Ovary (tissue), 10 donors: ENCODE data around the gene ITGA3. TPM values are rescaled to one million over a fixed set of nuclear protein-coding genes. Genes with fewer than 3 reads are reported as not detected.

Experiments
- DNase-seq, 5 donors: peaks; one replicate each; pipeline ENCODE4 v3.0.0-alpha.2; 2019 to 2020
- H3K27ac ChIP-seq, 2 donors: fragments of 200-600 bp; one replicate each; pipeline versions ENCODE4 v1.5.1 to v1.8.0; 2019 to 2022
- H3K27me3 ChIP-seq: fragments of 200-600 bp; one replicate; pipeline ENCODE4 v1.8.0; 2022
- H3K36me3 ChIP-seq: fragments of 200-600 bp; sonication (generic); one replicate; pipeline ENCODE4 v1.5.1; 2019
- H3K4me1 ChIP-seq: one replicate; pipeline ENCODE4 v1.8.1; 2013; ENCODE audit warnings: mild to moderate bottlenecking, moderate library complexity; ENCODE audit not compliant: insufficient read depth
- H3K4me3 ChIP-seq: fragments of 200-600 bp; sonication (generic); one replicate; pipeline ENCODE4 v1.5.1; 2017
- H3K9me3 ChIP-seq, 2 donors: fragments of 200-600 bp in 1 of 2; sonication (generic) in 1 of 2; one replicate each; pipeline versions ENCODE4 v1.5.1 to v1.8.1; 2013 to 2019; ENCODE audit warnings: mild to moderate bottlenecking in 1 of 2, moderate library complexity in 1 of 2
- CTCF ChIP-seq, 3 donors: fragments of 450-650 bp in 2 of 3; fragments of 200-600 bp in 1 of 3; IDR thresholded peaks; one replicate each; pipeline versions ENCODE4 v1.5.1 to v1.8.0; 2016 to 2022; ENCODE audit warnings: antibody characterized with exemption in 3 of 3, mild to moderate bottlenecking in 1 of 3
- EP300 ChIP-seq: sonication (generic); formaldehyde crosslinking; IDR thresholded peaks from one replicate; pipeline ENCODE4 v1.6.1; 2017; ENCODE audit warnings: antibody characterized with exemption
- POLR2A ChIP-seq: fragments of 450-650 bp; IDR thresholded peaks from one replicate; pipeline ENCODE4 v1.6.1; 2017; ENCODE audit warnings: antibody characterized with exemption, mild to moderate bottlenecking, moderate library complexity
- WGBS, 3 donors: extraction: QIAGEN DNeasy Blood & Tissue Kit in 1 of 3; methylation state at CpG; one replicate each; pipeline versions ENCODE4 v1.1.5 to v1.1.7; 2013 to 2017; 5-methylcytosine and 5-hydroxymethylcytosine counted together
- intact Hi-C, 4 donors: fragments of 100-400 bp; cut with DNase I; formaldehyde crosslinking; loops; one replicate each; pipeline versions ENCODE4 v1.11.0 to v1.15.1; 2022 to 2023
- long read RNA-seq, 3 donors: library from polyadenylated mRNA in 2 of 3; unstranded in 2 of 3; transcript quantifications; one replicate each; pipeline ENCODE4 v2.0.0 and lab custom pipeline, GENCODE V29; 2021 to 2026
- polyA plus RNA-seq, 2 donors: library from polyadenylated mRNA; stranded (reverse); fragments of 200-250 nt in 1 of 2; fragments of 350-450 nt in 1 of 2; fragmentation: Illumina TruSeq in 1 of 2; extraction: RNeasy Lipid Tissue Mini Kit (QIAGEN cat#74804) in 1 of 2; gene quantifications; one replicate each; pipeline ENCODE4 v1.2.3, GENCODE V29; 2013 to 2014
- total RNA-seq, 7 donors: library from RNA; depleted of rRNA in 2 of 7; stranded (reverse); fragments of >200 nt in 2 of 7; fragmentation: NEBNext Ultra II Directional in 3 of 7; extraction: Animal tissue kit (Norgen Biotek cat#: 25700) in 3 of 7; gene quantifications; one replicate each; pipeline versions ENCODE4 v1.1.0 to v1.2.4, GENCODE V29; 2016 to 2023
- donor health status: DM: no; HTN: no; CAD: no; lungs with moderate emphysema.
- donor health status: DM: no; HTN: no; CAD: no.
- donor health status: Bipolar disorder and iron deficiency.
- donor health status: DM: yes; HTN: yes; CAD: no.
- donor health status: DM: no; HTN: no; CAD: no.
- donor health status: DM: yes; HTN: yes; CAD: no.

Gene ITGA3
- total RNA-seq, result 100 to 1,000 TPM in 1 of 7 donors, 10 to 100 TPM in 6; 23.6 to 132 (median 41.7) TPM
- polyA plus RNA-seq, result 10 to 100 TPM; 28.2 to 34.2 TPM
- long read RNA-seq, donor 1, partial matches to known transcripts, result 23 of 33 reads
- long read RNA-seq, donor 1, other reads (novel, unspliced or antisense), result 3 of 33 reads
- long read RNA-seq, donor 2, partial matches to known transcripts, result 0 of 7 reads
- long read RNA-seq, donor 2, other reads (novel, unspliced or antisense), result 0 of 7 reads
- long read RNA-seq, donor 3, full-length matches to known transcripts, result 18 of 51 reads
- long read RNA-seq, donor 3, partial matches to known transcripts, result 28 of 51 reads
- long read RNA-seq, donor 3, other reads (novel, unspliced or antisense), result 5 of 51 reads

GRCh38 chr17:50055426-50056216, at the start of gene ITGA3:
Gene ITGA3, plus strand, starts transcription at chr17:50056110. Its CDS starts 330 bp downstream, at chr17:50056440.
- peak within 1 kb of the TSS; percentile 66 to 93 for H3K27ac ChIP-seq
- 0 to 1% (median 0%) methylated on average over 38 to 65 of the region's 65 CpGs for WGBS, 3 donors
- H3K9me3 ChIP-seq, result no peaks in the 10 kb centered on the region
- H3K27me3 ChIP-seq, result no peaks in the 10 kb centered on the region
- TF ChIP-seq EP300, result no peak
- TF ChIP-seq CTCF (IDR thresholded peaks at IDR 0.05), result no peak
- TF ChIP-seq POLR2A, result peak; percentile 36
- peak within 1 kb of the TSS; percentile 80 for H3K4me3 ChIP-seq
- peak; percentile 69 to 77 (median 76) for DNase-seq
- peaks cover 33% of the 10 kb centered on the region for H3K4me1 ChIP-seq
- no peaks in the 10 kb centered on the region for H3K36me3 ChIP-seq
- intact Hi-C loops, result no loop called here

- peaks cover 0 to 3% of the 10 kb centered on the region in 2 donors for H3K9me3 ChIP-seq
- no peak overlapping the region for H3K4me3 ChIP-seq
- H3K27me3 ChIP-seq, result no peaks in the 10 kb centered on the region
- no peak for TF ChIP-seq EP300
- TF ChIP-seq POLR2A, result no peak
- no peaks in the 10 kb centered on the region for H3K4me1 ChIP-seq
- H3K27ac ChIP-seq, result no peak overlapping the region
- 78 to 95% (median 85%) methylated on average over 2 of the region's 2 CpGs for WGBS, 3 donors
- DNase-seq, result no peak
- intact Hi-C loops, result no loop called here
- no peaks in the 10 kb centered on the region for H3K36me3 ChIP-seq
Observed at GRCh38 chr17:50009282-50009681, 46.6 kb upstream of the ITGA3 start.

GRCh38 chr17:50013079-50013478, 42.8 kb upstream of the ITGA3 start:
- DNase-seq, result no peak
- H3K4me3 ChIP-seq, result no peak overlapping the region
- intact Hi-C loops, result no loop called here

GRCh38 chr17:50014471-50015088, 41.3 kb upstream of the ITGA3 start:
- no peak for DNase-seq
- no peaks in the 10 kb centered on the region for H3K36me3 ChIP-seq
- intact Hi-C loops, result no loop called here
- H3K27ac ChIP-seq, result no peak overlapping the region
- no peaks in the 10 kb centered on the region for H3K4me1 ChIP-seq
- 16 to 55% (median 43%) methylated on average over 1 of the region's 1 CpG for WGBS, 3 donors
- no peak overlapping the region for H3K4me3 ChIP-seq
- no peaks in the 10 kb centered on the region for H3K9me3 ChIP-seq
- TF ChIP-seq POLR2A, result no peak
- no peak for TF ChIP-seq CTCF (IDR thresholded peaks at IDR 0.05)
- no peak for TF ChIP-seq EP300
- no peaks in the 10 kb centered on the region for H3K27me3 ChIP-seq

More at GRCh38 chr17:50013079-50013478, 42.8 kb upstream of the ITGA3 start:
- no peaks in the 10 kb centered on the region for H3K4me1 ChIP-seq
- H3K9me3 ChIP-seq, result peaks cover 0 to 3% of the 10 kb centered on the region in 2 donors
- no peaks in the 10 kb centered on the region for H3K27me3 ChIP-seq
- no peaks in the 10 kb centered on the region for H3K36me3 ChIP-seq
- TF ChIP-seq EP300 (no peak), CTCF (IDR thresholded peaks at IDR 0.05) (no peak), POLR2A (no peak)
- H3K27ac ChIP-seq, result no peak overlapping the region
- 65 to 78% (median 71%) methylated on average over 2 of the region's 2 CpGs for WGBS, 3 donors
